Measurements from ENCODE around the gene MAD1L1.

GRCh38 chr7:2224491-2224928 is 8.2 kb downstream of the MAD1L1 start:
- TF ChIP-seq POLR2A (IDR thresholded peaks at IDR 0.05), result no peak
- no peak for TF ChIP-seq CTCF (IDR thresholded peaks at IDR 0.05)
